GM12878 (cell line): Measurements from ENCODE around the gene TNRC6B. TPM values are rescaled to one million over a fixed set of nuclear protein-coding genes. Genes with fewer than 3 reads are reported as not detected.

Experiments
- ATAC-seq: fragments of 200-7000 bp; cut with Tn5 transposase; 3 replicates; pipeline ENCODE4 v1.9.1; 2020; ENCODE audit warnings: mild to moderate bottlenecking, moderate library complexity
- BruUV-seq: library from RNA; stranded (reverse); fragments of 400-500 nt; replicated peaks from 2 replicates; lab custom pipeline; 2021; lab: Mats Ljungman, UMichigan
- CTCF ChIA-PET: fragments of 300-600 bp; sonication (Branson Sonifier 250); formaldehyde crosslinking; extraction: SDS; loops from one replicate; lab custom pipeline; 2021; ENCODE audit warnings: inconsistent platforms; lab: Yijun Ruan, JAX
- POLR2A ChIA-PET: fragments of 350-600 bp; formaldehyde crosslinking; extraction: SDS; loops from one replicate; lab custom pipeline; 2021; ENCODE audit warnings: inconsistent platforms; lab: Charles Lee
- RAD21 ChIA-PET: fragments of 300-600 bp; sonication (Branson Sonifier 250); formaldehyde crosslinking; loops from one replicate; lab custom pipeline; 2023; ENCODE audit warnings: antibody characterized with exemption; ENCODE audit not compliant: unreplicated experiment; lab: Charles Lee
- SMC1A ChIA-PET: fragments of 300-600 bp; sonication (Branson Sonifier 250); formaldehyde crosslinking; loops from one replicate; lab custom pipeline; 2023; ENCODE audit not compliant: unreplicated experiment, uncharacterized antibody; lab: Charles Lee
- DNase-seq: peaks from one replicate; pipeline ENCODE4 v3.0.0-alpha.2; 2011; ENCODE audit warnings: low read depth, low spot score
- FAIRE-seq: peaks from 3 replicates; lab custom pipeline; 2011; peaks lifted over from hg19 to GRCh38; lab: Jason Lieb, UNC
- H2AFZ ChIP-seq: 2 replicates; pipeline ENCODE4 v1.6.0; 2011; ENCODE audit warnings: low read depth, low read length, control low read depth; ENCODE audit not compliant: control insufficient read depth
- H3K27ac ChIP-seq: 2 replicates; pipeline ENCODE4 v1.5.1; 2011; ENCODE audit warnings: control low read depth; ENCODE audit not compliant: control insufficient read depth, insufficient read depth
- H3K27me3 ChIP-seq, 2 experiments: replicated peaks in 1 of 2; 2 replicates each; pipeline versions ENCODE4 v1.6.0 to v1.6.1; 2011; ENCODE audit warnings: low read length in 1 of 2; ENCODE audit not compliant: control insufficient read depth in 2 of 2, insufficient read depth in 2 of 2
- H3K36me3 ChIP-seq, 2 experiments: 2 replicates each; pipeline ENCODE4 v1.5.1; 2011; ENCODE audit warnings: low read length in 1 of 2; ENCODE audit not compliant: control insufficient read depth in 2 of 2, insufficient read depth in 2 of 2
- H3K4me1 ChIP-seq: 2 replicates; pipeline ENCODE4 v1.6.1; 2011; ENCODE audit warnings: mild to moderate bottlenecking, low read length, moderate library complexity, mixed read lengths; ENCODE audit not compliant: control insufficient read depth, insufficient read depth
- H3K4me2 ChIP-seq: 2 replicates; pipeline ENCODE4 v1.6.0; 2011; ENCODE audit warnings: control low read depth; ENCODE audit not compliant: control insufficient read depth, insufficient read depth
- H3K4me3 ChIP-seq: fragments of 200-600 bp; sonication (generic); 2 replicates; pipeline ENCODE4 v1.5.1; 2016
- H3K79me2 ChIP-seq: 2 replicates; pipeline ENCODE4 v1.6.0; 2011; ENCODE audit warnings: low read length; ENCODE audit not compliant: control insufficient read depth, insufficient read depth
- H3K9ac ChIP-seq: 2 replicates; pipeline ENCODE4 v1.8.0; 2011; ENCODE audit warnings: low read length, control low read depth, mixed read lengths; ENCODE audit not compliant: control insufficient read depth, insufficient read depth
- H3K9me3 ChIP-seq: replicated peaks from 3 replicates; pipeline ENCODE4 v1.5.1; 2011; ENCODE audit warnings: mild to moderate bottlenecking, low read length; ENCODE audit not compliant: control insufficient read depth, insufficient read depth
- H4K20me1 ChIP-seq: 2 replicates; pipeline ENCODE4 v1.6.0; 2011; ENCODE audit not compliant: control insufficient read depth, insufficient read depth
- CBFB ChIP-seq: IDR thresholded peaks from 2 replicates; pipeline ENCODE4 v1.6.1; 2016; ENCODE audit warnings: antibody characterized with exemption, low read depth
- EGR1 ChIP-seq, 2 experiments: IDR thresholded peaks; 1 replicate in 1 of 2; 2 replicates in 1 of 2; pipeline ENCODE4 v1.6.1; 2011 to 2012; ENCODE audit warnings: low read depth in 2 of 2, low read length in 2 of 2, borderline replicate concordance in 1 of 2, mild to moderate bottlenecking in 1 of 2, moderate library complexity in 1 of 2
- ETV6 ChIP-seq, 2 experiments: fragments of 450-650 bp in 1 of 2; IDR thresholded peaks in 1 of 2; conservative IDR thresholded peaks in 1 of 2; 2 replicates each; pipeline ENCODE4 v1.6.1; 2014; ENCODE audit warnings: antibody characterized with exemption in 1 of 2, borderline replicate concordance in 1 of 2, low read depth in 1 of 2, mild to moderate bottlenecking in 1 of 2, moderate library complexity in 1 of 2
- NFYB ChIP-seq: IDR thresholded peaks from 2 replicates; pipeline ENCODE4 v1.6.1; 2011; ENCODE audit warnings: low read depth, mild to moderate bottlenecking, low read length, improper control_type of control experiment, moderate library complexity; ENCODE audit not compliant: insufficient read depth
- RFX5 ChIP-seq: IDR thresholded peaks from 2 replicates; pipeline ENCODE4 v1.6.1; 2011; ENCODE audit warnings: low read depth, low read length, improper control_type of control experiment
- SUPT20H ChIP-seq: IDR thresholded peaks from 2 replicates; pipeline ENCODE4 v1.6.1; 2011; ENCODE audit warnings: low read depth, mild to moderate bottlenecking, low read length, moderate library complexity, borderline replicate concordance; ENCODE audit not compliant: control insufficient read depth
- WGBS: methylation state at CpG from one replicate; pipeline ENCODE4 v1.1.6; 2016; ENCODE audit warnings: low lambda C conversion rate; ENCODE audit not compliant: insufficient replicate concordance, insufficient coverage; ENCODE audit errors: missing lambda C conversion rate; 5-methylcytosine and 5-hydroxymethylcytosine counted together
- in situ Hi-C: fragments of 300-500 bp; cut with MboI; formaldehyde crosslinking; loops from 9 replicates; pipeline ENCODE4 v1.14.3; 2018; ENCODE audit warnings: mixed read lengths
- intact Hi-C: fragments of 100-400 bp; cut with micrococcal nuclease; formaldehyde crosslinking; loops from one replicate; pipeline ENCODE4 v1.14.2; 2022; ENCODE audit not compliant: unreplicated experiment
- polyA plus RNA-seq, 11 experiments: library from polyadenylated mRNA; depleted of rRNA in 4 of 11; unstranded in 6 of 11; stranded (reverse) in 5 of 11; fragments of >200 nt; fragmentation: Nextera tagmentation in 4 of 11; fragmentation: Illumina TruSeq in 1 of 11; extraction: Ambion mirVana in 4 of 11; extraction: Trizol in 1 of 11; gene quantifications; 1 replicate in 1 of 11; 2 replicates in 10 of 11; pipeline versions ENCODE4 v1.2.1 to v1.2.3, GENCODE V29; 2011 to 2016; ENCODE audit warnings: inconsistent platforms in 2 of 11, missing spikeins in 2 of 11, low read depth in 1 of 11
- total RNA-seq, 4 experiments: library from RNA; depleted of rRNA in 3 of 4; stranded (reverse); fragments of >200 nt in 3 of 4; fragmentation: Illumina TruSeq in 1 of 4; extraction: Trizol in 1 of 4; gene quantifications; 2 replicates each; pipeline versions ENCODE4 v1.2.1 to v1.2.3, GENCODE V29; 2013 to 2021
- TF ChIP-seq, protein P1 (sequence below): fragments of 450-650 bp; IDR thresholded peaks from 2 replicates; pipeline ENCODE4 v1.6.1; 2017; ENCODE audit warnings: mild to moderate bottlenecking, moderate library complexity

The TNRC6B gene
- total and polyA plus RNA-seq, 10 of the 15 experiments (the other 5 are each of a cell fraction or from before 2014, with no cell fraction given), result 3.6 to 32.8 (median 16.4) TPM

GRCh38 chr22:40294696-40295095, 117.0 kb downstream of the TNRC6B start:
- 88% methylated on average over 3 of the region's 3 CpGs for WGBS
- DNase-seq (no peak), ATAC-seq (no peak), FAIRE-seq (no peak)
- Histone ChIP-seq H3K4me2 (no peak overlapping the region), H3K9me3 (no peaks in the 10 kb centered on the region), H3K36me3 (peaks cover 4 to 5% of the 10 kb centered on the region in 2 experiments), H3K79me2 (no peaks in the 10 kb centered on the region), H4K20me1 (no peaks in the 10 kb centered on the region), H3K27ac (no peak overlapping the region), H2AFZ (no peak overlapping the region), H3K9ac (no peak overlapping the region), H3K4me1 (no peaks in the 10 kb centered on the region), H3K27me3 (no peaks in the 10 kb centered on the region), H3K4me3 (no peak overlapping the region)
- POLR2A ChIA-PET, result no interaction called here
- SMC1A ChIA-PET, result no interaction called here
- CTCF ChIA-PET, result no interaction called here
- no peak for TF ChIP-seq CBFB
- no peak for TF ChIP-seq RFX5
- TF ChIP-seq EGR1 (IDR thresholded peaks at IDR 0.05; ENCODE audit: borderline replicate concordance in 1 of 2, low read depth in 2 of 2, low read length in 2 of 2), result no peak
- no peak for TF ChIP-seq NFYB
- no peak for TF ChIP-seq ETV6 (conservative IDR thresholded peaks at IDR 0.05 in 1 of 2, IDR thresholded peaks at IDR 0.05 in 1 of 2; ENCODE audit: borderline replicate concordance in 1 of 2, low read depth in 1 of 2)
- TF ChIP-seq, protein P1, sequence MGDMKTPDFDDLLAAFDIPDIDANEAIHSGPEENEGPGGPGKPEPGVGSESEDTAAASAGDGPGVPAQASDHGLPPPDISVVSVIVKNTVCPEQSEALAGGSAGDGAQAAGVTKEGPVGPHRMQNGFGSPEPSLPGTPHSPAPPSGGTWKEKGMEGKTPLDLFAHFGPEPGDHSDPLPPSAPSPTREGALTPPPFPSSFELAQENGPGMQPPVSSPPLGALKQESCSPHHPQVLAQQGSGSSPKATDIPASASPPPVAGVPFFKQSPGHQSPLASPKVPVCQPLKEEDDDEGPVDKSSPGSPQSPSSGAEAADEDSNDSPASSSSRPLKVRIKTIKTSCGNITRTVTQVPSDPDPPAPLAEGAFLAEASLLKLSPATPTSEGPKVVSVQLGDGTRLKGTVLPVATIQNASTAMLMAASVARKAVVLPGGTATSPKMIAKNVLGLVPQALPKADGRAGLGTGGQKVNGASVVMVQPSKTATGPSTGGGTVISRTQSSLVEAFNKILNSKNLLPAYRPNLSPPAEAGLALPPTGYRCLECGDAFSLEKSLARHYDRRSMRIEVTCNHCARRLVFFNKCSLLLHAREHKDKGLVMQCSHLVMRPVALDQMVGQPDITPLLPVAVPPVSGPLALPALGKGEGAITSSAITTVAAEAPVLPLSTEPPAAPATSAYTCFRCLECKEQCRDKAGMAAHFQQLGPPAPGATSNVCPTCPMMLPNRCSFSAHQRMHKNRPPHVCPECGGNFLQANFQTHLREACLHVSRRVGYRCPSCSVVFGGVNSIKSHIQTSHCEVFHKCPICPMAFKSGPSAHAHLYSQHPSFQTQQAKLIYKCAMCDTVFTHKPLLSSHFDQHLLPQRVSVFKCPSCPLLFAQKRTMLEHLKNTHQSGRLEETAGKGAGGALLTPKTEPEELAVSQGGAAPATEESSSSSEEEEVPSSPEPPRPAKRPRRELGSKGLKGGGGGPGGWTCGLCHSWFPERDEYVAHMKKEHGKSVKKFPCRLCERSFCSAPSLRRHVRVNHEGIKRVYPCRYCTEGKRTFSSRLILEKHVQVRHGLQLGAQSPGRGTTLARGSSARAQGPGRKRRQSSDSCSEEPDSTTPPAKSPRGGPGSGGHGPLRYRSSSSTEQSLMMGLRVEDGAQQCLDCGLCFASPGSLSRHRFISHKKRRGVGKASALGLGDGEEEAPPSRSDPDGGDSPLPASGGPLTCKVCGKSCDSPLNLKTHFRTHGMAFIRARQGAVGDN, result no peak
- no peak for TF ChIP-seq SUPT20H
- in situ Hi-C loops, result no loop called here
- RAD21 ChIA-PET, result no interaction called here
- intact Hi-C loops, result no loop called here
- BruUV-seq, result no TSS peak
